Vagina (tissue), 2 donors: ENCODE data around the gene DHX35. TPM values are rescaled to one million over a fixed set of nuclear protein-coding genes. Genes with fewer than 3 reads are reported as not detected.

ENCODE experiments used
- DNase-seq, 2 donors: peaks; one replicate each; pipeline ENCODE4 v3.0.0-alpha.2; 2017; ENCODE audit errors: extremely low spot score in 2 of 2
- H3K27ac ChIP-seq: fragments of 200-600 bp; sonication (generic); one replicate; pipeline ENCODE4 v1.5.1; 2019
- H3K27me3 ChIP-seq: fragments of 200-600 bp; sonication (generic); one replicate; pipeline ENCODE4 v1.5.1; 2019
- H3K36me3 ChIP-seq, 2 donors: fragments of 200-600 bp; sonication (generic); one replicate each; pipeline ENCODE4 v1.5.1; 2017 to 2019
- H3K4me1 ChIP-seq: fragments of 200-600 bp; sonication (generic); one replicate; pipeline ENCODE4 v1.5.1; 2019
- H3K4me3 ChIP-seq, 2 donors: fragments of 200-600 bp; sonication (generic); 1 replicate in 1 of 2; 2 replicates in 1 of 2; pipeline ENCODE4 v1.5.1; 2016 to 2019
- H3K9me3 ChIP-seq: fragments of 200-600 bp; sonication (generic); one replicate; pipeline ENCODE4 v1.5.1; 2019
- POLR2A ChIP-seq, 2 donors: fragments of 450-650 bp; IDR thresholded peaks; one replicate each; pipeline ENCODE4 v1.6.1; 2017; ENCODE audit warnings: antibody characterized with exemption in 2 of 2, mild to moderate bottlenecking in 2 of 2, moderate library complexity in 2 of 2
- POLR2AphosphoS5 ChIP-seq, 2 donors: sonication (generic); formaldehyde crosslinking; IDR thresholded peaks; one replicate each; pipeline ENCODE4 v1.9.0; 2017; ENCODE audit warnings: antibody characterized with exemption in 2 of 2, mild to moderate bottlenecking in 2 of 2, low read depth in 1 of 2; ENCODE audit not compliant: insufficient read depth in 1 of 2
- intact Hi-C: fragments of 100-400 bp; cut with DNase I; formaldehyde crosslinking; loops from one replicate; pipeline ENCODE4 v1.15.1; 2023
- total RNA-seq: library from RNA; depleted of rRNA; stranded (reverse); fragments of >200 nt; gene quantifications from one replicate; pipeline ENCODE4 v1.2.3, GENCODE V29; 2016
- TF ChIP-seq, protein P1 (sequence below), 3 experiments: fragments of 450-650 bp in 2 of 3; fragments of 200-600 bp in 1 of 3; sonication (generic) in 1 of 3; IDR thresholded peaks; one replicate each; pipeline ENCODE4 v1.5.1; 2017 to 2019; ENCODE audit warnings: antibody characterized with exemption in 3 of 3, mild to moderate bottlenecking in 2 of 3, moderate library complexity in 2 of 3

Gene DHX35, protein sequence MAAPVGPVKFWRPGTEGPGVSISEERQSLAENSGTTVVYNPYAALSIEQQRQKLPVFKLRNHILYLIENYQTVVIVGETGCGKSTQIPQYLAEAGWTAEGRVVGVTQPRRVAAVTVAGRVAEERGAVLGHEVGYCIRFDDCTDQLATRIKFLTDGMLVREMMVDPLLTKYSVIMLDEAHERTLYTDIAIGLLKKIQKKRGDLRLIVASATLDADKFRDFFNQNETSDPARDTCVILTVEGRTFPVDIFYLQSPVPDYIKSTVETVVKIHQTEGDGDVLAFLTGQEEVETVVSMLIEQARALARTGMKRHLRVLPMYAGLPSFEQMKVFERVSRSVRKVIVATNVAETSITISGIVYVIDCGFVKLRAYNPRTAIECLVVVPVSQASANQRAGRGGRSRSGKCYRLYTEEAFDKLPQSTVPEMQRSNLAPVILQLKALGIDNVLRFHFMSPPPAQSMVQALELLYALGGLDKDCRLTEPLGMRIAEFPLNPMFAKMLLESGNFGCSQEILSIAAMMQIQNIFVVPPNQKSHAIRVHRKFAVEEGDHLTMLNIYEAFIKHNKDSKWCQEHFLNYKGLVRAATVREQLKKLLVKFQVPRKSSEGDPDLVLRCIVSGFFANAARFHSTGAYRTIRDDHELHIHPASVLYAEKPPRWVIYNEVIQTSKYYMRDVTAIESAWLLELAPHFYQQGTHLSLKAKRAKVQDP
- total RNA-seq: 13.0 TPM

DNA sequence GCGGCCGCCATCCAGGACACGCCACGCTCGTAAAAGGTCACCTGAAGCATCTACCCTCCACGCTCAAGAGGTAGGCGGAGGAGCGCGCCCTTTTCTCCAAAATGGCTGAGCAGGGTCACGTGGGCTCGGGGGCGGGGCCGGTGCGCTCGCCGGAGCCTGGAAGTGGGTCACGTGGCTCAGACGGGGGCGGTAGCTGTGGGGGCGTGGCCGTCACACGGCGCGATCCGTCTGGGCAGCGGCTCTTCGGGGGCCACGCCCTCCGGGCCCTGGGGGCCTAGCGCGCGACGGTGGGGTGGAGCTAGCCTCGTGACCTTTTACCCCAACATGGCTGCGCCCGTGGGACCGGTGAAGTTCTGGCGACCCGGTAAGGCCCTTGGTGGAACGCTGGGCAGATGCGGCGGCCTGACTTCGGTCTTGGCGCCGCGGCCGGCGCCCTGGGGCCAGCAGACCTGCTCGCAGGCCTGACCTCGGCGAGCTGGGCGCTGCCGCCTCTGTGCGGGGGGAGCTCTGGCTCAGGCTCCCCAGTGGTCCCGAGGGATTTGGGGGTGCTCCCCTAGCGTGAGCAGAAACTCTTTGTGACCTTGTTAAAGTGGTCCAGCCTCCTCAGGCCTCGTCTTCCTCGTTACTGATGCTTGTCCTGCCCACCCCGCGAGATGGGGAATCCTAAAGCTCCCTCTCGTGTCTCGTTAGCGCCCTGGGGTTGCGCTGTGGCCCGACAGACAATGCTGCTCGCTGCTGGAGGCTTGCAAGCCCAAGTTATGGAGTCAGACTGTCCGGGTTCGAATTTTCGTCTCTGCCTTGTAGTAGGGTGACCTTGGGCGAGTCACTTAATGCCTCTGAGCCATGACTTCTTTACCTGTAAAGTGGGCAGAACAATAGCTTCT, at the start of gene DHX35:
TSS of gene DHX35 (plus strand) at position 301 of the 884 bp plus-strand sequence. CDS start at position 325, 24 bp downstream.
- H3K36me3 ChIP-seq: no peaks in the 10 kb centered on the region
- H3K27ac ChIP-seq: peak within 1 kb of the TSS; percentile 95
- peak within 1 kb of the TSS; percentile 99 to 100 for H3K4me3 ChIP-seq
- intact Hi-C loops: no loop called here
- no peaks in the 10 kb centered on the region for H3K27me3 ChIP-seq
- no peaks in the 10 kb centered on the region for H3K9me3 ChIP-seq
- peaks cover 23% of the 10 kb centered on the region for H3K4me1 ChIP-seq
- TF ChIP-seq, protein P1, sequence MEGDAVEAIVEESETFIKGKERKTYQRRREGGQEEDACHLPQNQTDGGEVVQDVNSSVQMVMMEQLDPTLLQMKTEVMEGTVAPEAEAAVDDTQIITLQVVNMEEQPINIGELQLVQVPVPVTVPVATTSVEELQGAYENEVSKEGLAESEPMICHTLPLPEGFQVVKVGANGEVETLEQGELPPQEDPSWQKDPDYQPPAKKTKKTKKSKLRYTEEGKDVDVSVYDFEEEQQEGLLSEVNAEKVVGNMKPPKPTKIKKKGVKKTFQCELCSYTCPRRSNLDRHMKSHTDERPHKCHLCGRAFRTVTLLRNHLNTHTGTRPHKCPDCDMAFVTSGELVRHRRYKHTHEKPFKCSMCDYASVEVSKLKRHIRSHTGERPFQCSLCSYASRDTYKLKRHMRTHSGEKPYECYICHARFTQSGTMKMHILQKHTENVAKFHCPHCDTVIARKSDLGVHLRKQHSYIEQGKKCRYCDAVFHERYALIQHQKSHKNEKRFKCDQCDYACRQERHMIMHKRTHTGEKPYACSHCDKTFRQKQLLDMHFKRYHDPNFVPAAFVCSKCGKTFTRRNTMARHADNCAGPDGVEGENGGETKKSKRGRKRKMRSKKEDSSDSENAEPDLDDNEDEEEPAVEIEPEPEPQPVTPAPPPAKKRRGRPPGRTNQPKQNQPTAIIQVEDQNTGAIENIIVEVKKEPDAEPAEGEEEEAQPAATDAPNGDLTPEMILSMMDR (IDR thresholded peaks at IDR 0.05): peak in 1 of 3 experiments; percentile 13
- TF ChIP-seq POLR2A (IDR thresholded peaks at IDR 0.05): no peak
- TF ChIP-seq POLR2AphosphoS5 (IDR thresholded peaks at IDR 0.05; ENCODE audit: insufficient read depth in 1 of 2, low read depth in 1 of 2): peak; percentile 84 to 88
- DNase-seq: peak in 1 of 2 donors; percentile 96

DNA sequence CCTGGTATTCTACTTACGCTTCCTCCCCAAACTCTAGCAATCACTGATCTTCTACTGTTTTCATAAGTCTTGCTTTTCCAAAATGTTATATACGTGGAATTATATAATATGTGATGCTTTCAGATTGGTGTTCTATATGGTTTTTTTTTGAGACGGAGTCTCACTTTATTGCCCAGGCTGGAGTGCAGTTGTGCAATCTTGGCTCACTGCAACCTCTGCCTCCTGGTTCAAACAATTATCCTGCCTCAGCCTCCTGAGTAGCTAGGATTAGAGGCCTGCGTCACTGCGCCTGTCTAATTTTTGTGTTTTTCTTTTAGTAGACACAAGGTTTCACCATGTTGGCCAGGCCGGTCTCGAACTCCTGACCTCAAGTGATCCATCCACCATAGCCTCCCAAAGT, 46.8 kb upstream of the DHX35 start:
- H3K27ac ChIP-seq: no peak overlapping the region
- TF ChIP-seq POLR2A (IDR thresholded peaks at IDR 0.05) (no peak), POLR2AphosphoS5 (IDR thresholded peaks at IDR 0.05; ENCODE audit: insufficient read depth in 1 of 2, low read depth in 1 of 2) (no peak)
- TF ChIP-seq, protein P1 (IDR thresholded peaks at IDR 0.05): no peak
- no peak overlapping the region for H3K4me3 ChIP-seq
- H3K9me3 ChIP-seq: no peaks in the 10 kb centered on the region
- no peak for DNase-seq
- no peaks in the 10 kb centered on the region for H3K27me3 ChIP-seq
- H3K4me1 ChIP-seq: no peaks in the 10 kb centered on the region
- H3K36me3 ChIP-seq: no peaks in the 10 kb centered on the region
- intact Hi-C loops: no loop called here

DNA sequence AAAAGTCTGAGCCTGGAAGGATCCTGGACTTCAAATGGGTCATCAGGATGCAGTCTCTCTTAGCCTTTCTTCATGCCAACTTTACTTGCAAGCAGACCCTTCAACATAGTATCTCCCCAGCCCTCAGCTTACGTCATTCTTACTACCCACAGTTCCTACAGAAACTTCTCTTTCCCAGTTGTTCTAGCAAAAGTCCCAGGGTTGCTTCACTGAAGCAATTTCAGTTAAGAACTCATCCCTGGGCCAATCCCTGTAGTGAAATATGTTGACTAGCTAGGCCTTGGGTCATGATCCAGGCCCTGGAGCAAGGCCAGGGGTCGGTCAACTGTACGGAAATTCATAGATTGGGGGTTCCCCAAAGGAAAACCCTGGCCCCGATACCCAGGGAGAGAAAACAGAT, 44.5 kb upstream of the DHX35 start:
- Histone ChIP-seq H3K4me1 (no peaks in the 10 kb centered on the region), H3K36me3 (no peaks in the 10 kb centered on the region), H3K9me3 (no peaks in the 10 kb centered on the region), H3K27ac (no peak overlapping the region), H3K27me3 (no peaks in the 10 kb centered on the region), H3K4me3 (no peak overlapping the region)
- TF ChIP-seq, protein P1 (IDR thresholded peaks at IDR 0.05): no peak
- TF ChIP-seq POLR2AphosphoS5 (IDR thresholded peaks at IDR 0.05; ENCODE audit: insufficient read depth in 1 of 2, low read depth in 1 of 2): no peak
- no peak for TF ChIP-seq POLR2A (IDR thresholded peaks at IDR 0.05)
- no peak for DNase-seq
- intact Hi-C loops: no loop called here

- H3K27me3 ChIP-seq: no peaks in the 10 kb centered on the region
- H3K4me1 ChIP-seq: no peaks in the 10 kb centered on the region
- H3K4me3 ChIP-seq: no peak overlapping the region
- DNase-seq: no peak
- H3K27ac ChIP-seq: no peak overlapping the region
- intact Hi-C loops: no loop called here
- H3K9me3 ChIP-seq: no peaks in the 10 kb centered on the region
- TF ChIP-seq, protein P1 (IDR thresholded peaks at IDR 0.05): no peak
- TF ChIP-seq POLR2AphosphoS5 (IDR thresholded peaks at IDR 0.05; ENCODE audit: insufficient read depth in 1 of 2, low read depth in 1 of 2): no peak
- TF ChIP-seq POLR2A (IDR thresholded peaks at IDR 0.05): no peak
- no peaks in the 10 kb centered on the region for H3K36me3 ChIP-seq
Observed at GRCh38 chr20:38918172-38918571, 44.0 kb upstream of the DHX35 start.
